HG03342 (cell line): Measurements from ENCODE around the gene MYO5C.
"Not testable (repeated sequence)": the region's sequence is repeated elsewhere in the genome, so short reads cannot be mapped to it uniquely, and the experiment has no call there.

Experiments used
- ATAC-seq: cut with Tn5 transposase; IDR thresholded peaks from one replicate; pipeline ENCODE4 v1.9.1; 2021; ENCODE audit warnings: mild to moderate bottlenecking, moderate library complexity; ENCODE audit not compliant: unreplicated experiment

The MYO5C gene

GRCh38 chr15:52180851-52181450 lies 114.7 kb downstream of the MYO5C start:
- no peak for ATAC-seq

- ATAC-seq = peak; percentile 24
Observed at GRCh38 chr15:52180196-52180835, 115.3 kb downstream of the MYO5C start.

GRCh38 chr15:52179278-52180195 lies 116.1 kb downstream of the MYO5C start:
- ATAC-seq = peak; percentile 82

- no peak for ATAC-seq
Observed at GRCh38 chr15:52178765-52179164, 116.8 kb downstream of the MYO5C start.

- no peak for ATAC-seq
Observed at GRCh38 chr15:52172869-52173268, 122.7 kb downstream of the MYO5C start.

- ATAC-seq = no peak
Observed at GRCh38 chr15:52171807-52172206, 123.8 kb downstream of the MYO5C start.

GRCh38 chr15:52171386-52171785 lies 124.2 kb downstream of the MYO5C start:
- ATAC-seq = no peak

GRCh38 chr15:52170199-52170598 lies 125.4 kb downstream of the MYO5C start:
- not testable (repeated sequence) for ATAC-seq

GRCh38 chr15:52165494-52166131 lies 130.0 kb downstream of the MYO5C start:
- ATAC-seq = not testable (repeated sequence)

- ATAC-seq = no peak
Observed at GRCh38 chr15:52164631-52165265, 130.9 kb downstream of the MYO5C start.

- no peak for ATAC-seq
Observed at GRCh38 chr15:52163321-52164190, 132.0 kb downstream of the MYO5C start.

- ATAC-seq = no peak
Observed at GRCh38 chr15:52162876-52163275, 132.7 kb downstream of the MYO5C start.

GRCh38 chr15:52162260-52162659 lies 133.3 kb downstream of the MYO5C start:
- ATAC-seq = no peak

- ATAC-seq = no peak
Observed at GRCh38 chr15:52161406-52161966, 134.1 kb downstream of the MYO5C start.

GRCh38 chr15:52159645-52160044 lies 136.0 kb downstream of the MYO5C start:
- ATAC-seq = no peak

- ATAC-seq = no peak
Observed at GRCh38 chr15:52158084-52158765, 137.4 kb downstream of the MYO5C start.

- ATAC-seq = no peak
Observed at GRCh38 chr15:52155878-52156277, 139.7 kb downstream of the MYO5C start.

- no peak for ATAC-seq
Observed at GRCh38 chr15:52154896-52155865, 140.4 kb downstream of the MYO5C start.
